DOHH2 (cell line): Measurements from ENCODE around the gene SAP30L.

ENCODE experiments used
- CTCF ChIP-seq: fragments of 200-600 bp; sonication (generic); IDR thresholded peaks from one replicate; pipeline ENCODE4 v1.5.1; 2014; ENCODE audit warnings: antibody characterized with exemption, mild to moderate bottlenecking, low read depth, low read length; ENCODE audit not compliant: poor library complexity, severe bottlenecking
- EZH2phosphoT487 ChIP-seq: fragments of 200-600 bp; sonication (generic); IDR thresholded peaks from 2 replicates; pipeline ENCODE4 v1.6.1; 2017; ENCODE audit warnings: borderline replicate concordance, mild to moderate bottlenecking, antibody characterized with exemption, low read length, moderate library complexity, mixed read lengths

GRCh38 chr5:154415114-154415513 lies 30.7 kb upstream of the SAP30L start:
- TF ChIP-seq CTCF (no peak), EZH2phosphoT487 (no peak)
